H1 (cell line): ENCODE results near the gene NSF. TPM values are rescaled to one million over a fixed set of nuclear protein-coding genes. Genes with fewer than 3 reads are reported as not detected.

Source experiments
- CTCF ChIA-PET: fragments of 300-600 bp; sonication (Branson Sonifier 250); formaldehyde crosslinking; loops from one replicate; lab custom pipeline; 2021; ENCODE audit not compliant: partially characterized antibody; lab: Charles Lee
- POLR2A ChIA-PET: fragments of 300-600 bp; sonication (Branson Sonifier 250); formaldehyde crosslinking; loops from one replicate; lab custom pipeline; 2021; ENCODE audit warnings: inconsistent platforms; ENCODE audit not compliant: partially characterized antibody; lab: Charles Lee
- DNase-seq, 2 experiments: peaks; one replicate each; pipeline versions ENCODE4 v3.0.0 to v3.0.0-alpha.2; 2010 to 2022; ENCODE audit warnings: low spot score in 2 of 2, low read depth in 1 of 2, mixed read lengths in 1 of 2
- FAIRE-seq: peaks from 2 replicates; lab custom pipeline; 2011; peaks lifted over from hg19 to GRCh38; lab: Jason Lieb, UNC
- H2AFZ ChIP-seq: 2 replicates; pipeline ENCODE4 v1.8.1; 2012; ENCODE audit warnings: low read length, inconsistent platforms
- H2AK5ac ChIP-seq: 2 replicates; pipeline ENCODE4 v1.6.1; 2013; ENCODE audit warnings: low read depth, low read length
- H2BK120ac ChIP-seq: replicated peaks from 2 replicates; pipeline ENCODE3; 2013; ENCODE audit warnings: low read depth, low read length, inconsistent platforms
- H2BK12ac ChIP-seq: 2 replicates; pipeline ENCODE4 v1.6.1; 2013; ENCODE audit warnings: low read depth, low read length
- H2BK15ac ChIP-seq: 2 replicates; pipeline ENCODE4 v1.6.1; 2013; ENCODE audit warnings: low read length
- H2BK20ac ChIP-seq: 2 replicates; pipeline ENCODE4 v1.6.1; 2013; ENCODE audit warnings: low read length
- H2BK5ac ChIP-seq: 2 replicates; pipeline ENCODE4 v1.6.1; 2013; ENCODE audit warnings: low read depth, low read length
- H3K14ac ChIP-seq: 2 replicates; pipeline ENCODE4 v1.6.1; 2013; ENCODE audit warnings: inconsistent platforms; ENCODE audit not compliant: insufficient read length
- H3K18ac ChIP-seq: 2 replicates; pipeline ENCODE4 v1.6.1; 2013; ENCODE audit warnings: low read length; ENCODE audit errors: extremely low read depth
- H3K23ac ChIP-seq: 2 replicates; pipeline ENCODE4 v1.6.1; 2013; ENCODE audit warnings: inconsistent platforms; ENCODE audit not compliant: insufficient read length
- H3K23me2 ChIP-seq: 2 replicates; pipeline ENCODE4 v1.6.1; 2013; ENCODE audit warnings: low read depth, low read length
- H3K27ac ChIP-seq: 2 replicates; pipeline ENCODE4 v1.6.1; 2011; ENCODE audit warnings: low read depth, low read length, inconsistent platforms
- H3K27me3 ChIP-seq, 4 experiments: replicated peaks in 1 of 4; 1 replicate in 1 of 4; 2 replicates in 3 of 4; pipeline versions ENCODE4 v1.6.1 to v1.8.1; 2011 to 2013; ENCODE audit warnings: low read length in 3 of 4, mild to moderate bottlenecking in 3 of 4, inconsistent platforms in 2 of 4, mixed read lengths in 2 of 4, moderate library complexity in 1 of 4; ENCODE audit not compliant: control insufficient read depth in 3 of 4, insufficient read depth in 3 of 4; ENCODE audit errors: extremely low read depth in 1 of 4
- H3K36me3 ChIP-seq, 4 experiments: 2 replicates each; pipeline versions ENCODE4 v1.6.1 to v1.8.1; 2011 to 2013; ENCODE audit warnings: mild to moderate bottlenecking in 4 of 4, low read length in 3 of 4, moderate library complexity in 2 of 4, control low read depth in 1 of 4, inconsistent platforms in 1 of 4; ENCODE audit not compliant: insufficient read depth in 4 of 4, control insufficient read depth in 2 of 4
- H3K4ac ChIP-seq: replicated peaks from 2 replicates; pipeline ENCODE3; 2013; ENCODE audit warnings: low read length, low read depth, mixed read lengths, inconsistent platforms; ENCODE audit not compliant: insufficient read length
- H3K4me1 ChIP-seq, 4 experiments: replicated peaks in 1 of 4; 1 replicate in 1 of 4; 2 replicates in 3 of 4; pipeline versions ENCODE4 v1.6.1 to v1.8.1; 2011 to 2013; ENCODE audit warnings: low read length in 3 of 4, inconsistent platforms in 2 of 4, mixed read lengths in 1 of 4; ENCODE audit not compliant: insufficient read depth in 4 of 4, control insufficient read depth in 3 of 4
- H3K4me2 ChIP-seq, 2 experiments: 2 replicates each; pipeline versions ENCODE4 v1.6.1 to v1.8.1; 2011 to 2013; ENCODE audit warnings: low read depth in 2 of 2, low read length in 2 of 2, control low read depth in 1 of 2, inconsistent platforms in 1 of 2, mild to moderate bottlenecking in 1 of 2; ENCODE audit not compliant: insufficient read depth in 1 of 2
- H3K4me3 ChIP-seq, 4 experiments: fragments of 200-600, 300-600 bp in 1 of 4; sonication (generic), shearing (Covaris generic), sonication (Bioruptor Twin) in 1 of 4; 2 replicates each; pipeline versions ENCODE4 v1.5.1 to v1.8.1; 2011 to 2016; ENCODE audit warnings: low read length in 4 of 4, low read depth in 3 of 4, control low read depth in 2 of 4, inconsistent platforms in 2 of 4, mild to moderate bottlenecking in 2 of 4, mixed read lengths in 1 of 4, moderate library complexity in 1 of 4; ENCODE audit not compliant: insufficient read depth in 2 of 4; ENCODE audit errors: extremely low read depth in 1 of 4
- H3K56ac ChIP-seq: replicated peaks from 2 replicates; pipeline ENCODE3; 2013; ENCODE audit warnings: low read depth, mild to moderate bottlenecking, mixed read lengths, low read length, inconsistent platforms; ENCODE audit not compliant: insufficient read length
- H3K79me1 ChIP-seq: 2 replicates; pipeline ENCODE4 v1.6.1; 2013; ENCODE audit warnings: low read depth, low read length, control low read depth
- H3K79me2 ChIP-seq, 2 experiments: 2 replicates each; pipeline versions ENCODE4 v1.6.1 to v1.8.1; 2012 to 2013; ENCODE audit warnings: low read length in 2 of 2, mild to moderate bottlenecking in 2 of 2, inconsistent platforms in 1 of 2; ENCODE audit not compliant: insufficient read depth in 2 of 2, control insufficient read depth in 1 of 2
- H3K9ac ChIP-seq, 4 experiments: replicated peaks in 1 of 4; 1 replicate in 1 of 4; 2 replicates in 3 of 4; pipeline versions ENCODE4 v1.6.1 to v1.8.1; 2011 to 2013; ENCODE audit warnings: low read depth in 3 of 4, low read length in 3 of 4, control low read depth in 2 of 4, mild to moderate bottlenecking in 2 of 4, moderate library complexity in 2 of 4, inconsistent platforms in 1 of 4; ENCODE audit errors: extremely low read depth in 1 of 4
- H3K9me3 ChIP-seq, 2 experiments: 2 replicates each; pipeline versions ENCODE4 v1.6.1 to v1.8.1; 2012 to 2013; ENCODE audit warnings: mild to moderate bottlenecking in 2 of 2, moderate library complexity in 2 of 2, control low read depth in 1 of 2, inconsistent platforms in 1 of 2, low read depth in 1 of 2, low read length in 1 of 2, mixed read lengths in 1 of 2; ENCODE audit not compliant: insufficient read depth in 2 of 2
- H4K20me1 ChIP-seq, 2 experiments: replicated peaks in 1 of 2; 2 replicates each; pipeline versions ENCODE3 to v1.8.1; 2011 to 2013; ENCODE audit warnings: inconsistent platforms in 2 of 2, low read length in 2 of 2, mild to moderate bottlenecking in 1 of 2; ENCODE audit not compliant: insufficient read depth in 2 of 2, control insufficient read depth in 1 of 2
- H4K5ac ChIP-seq: 2 replicates; pipeline ENCODE4 v1.6.1; 2013; ENCODE audit warnings: low read length, low read depth, mixed read lengths, inconsistent platforms; ENCODE audit not compliant: insufficient read length
- H4K8ac ChIP-seq: 2 replicates; pipeline ENCODE4 v1.8.0; 2013; ENCODE audit warnings: mild to moderate bottlenecking, moderate library complexity, low read length, inconsistent platforms; ENCODE audit not compliant: insufficient read depth; ENCODE audit errors: extremely low read depth
- H4K91ac ChIP-seq: replicated peaks from 2 replicates; pipeline ENCODE3; 2013; ENCODE audit warnings: low read length, mixed read lengths, inconsistent platforms; ENCODE audit not compliant: insufficient read length
- BRCA1 ChIP-seq: IDR thresholded peaks from 2 replicates; pipeline ENCODE4 v1.6.1; 2012; ENCODE audit warnings: low read depth, low read length, improper control_type of control experiment
- CBX8 ChIP-seq: fragments of 300-800, 300-1000 bp; sonication (generic); IDR thresholded peaks from 2 replicates; pipeline ENCODE4 v1.7.1; 2016; ENCODE audit warnings: low read depth, low read length, borderline replicate concordance
- CHD2 ChIP-seq: IDR thresholded peaks from 2 replicates; pipeline ENCODE4 v1.6.1; 2012; ENCODE audit warnings: low read length, improper control_type of control experiment
- FOSL1 ChIP-seq: IDR thresholded peaks from 2 replicates; pipeline ENCODE4 v1.6.1; 2011; ENCODE audit warnings: mild to moderate bottlenecking, low read depth, low read length, moderate library complexity; ENCODE audit not compliant: insufficient read depth
- HDAC2 ChIP-seq, 2 experiments: fragments of 300-600 bp in 1 of 2; sonication (generic) in 1 of 2; IDR thresholded peaks; 2 replicates each; pipeline ENCODE4 v1.6.1; 2011 to 2012; ENCODE audit warnings: low read depth in 2 of 2, low read length in 2 of 2, mild to moderate bottlenecking in 2 of 2, moderate library complexity in 2 of 2, borderline replicate concordance in 1 of 2, inconsistent platforms in 1 of 2
- RFX5 ChIP-seq: IDR thresholded peaks from 2 replicates; pipeline ENCODE4 v1.6.1; 2011; ENCODE audit warnings: low read depth, low read length, improper control_type of control experiment, borderline replicate concordance
- SIX5 ChIP-seq: IDR thresholded peaks from 2 replicates; pipeline ENCODE4 v1.6.1; 2011; ENCODE audit warnings: mild to moderate bottlenecking, low read depth, low read length
- TCF12 ChIP-seq: IDR thresholded peaks from 2 replicates; pipeline ENCODE4 v1.6.1; 2011; ENCODE audit warnings: low read depth, mild to moderate bottlenecking, low read length
- WGBS, 2 experiments: shearing (Covaris generic) in 1 of 2; methylation state at CpG; one replicate each; pipeline versions ENCODE4 v1.1.6 to v1.1.7; 2013 to 2015; ENCODE audit warnings: low lambda C conversion rate in 2 of 2, mixed read lengths in 2 of 2, inconsistent platforms in 1 of 2, low coverage in 1 of 2, missing lambda C conversion rate in 1 of 2; ENCODE audit not compliant: insufficient replicate concordance in 2 of 2, insufficient coverage in 1 of 2, insufficient read length in 1 of 2; ENCODE audit errors: extremely low coverage in 1 of 2, missing lambda C conversion rate in 1 of 2; 5-methylcytosine and 5-hydroxymethylcytosine counted together
- polyA plus RNA-seq, 7 experiments: library from polyadenylated mRNA; depleted of rRNA in 3 of 7; stranded (reverse) in 5 of 7; unstranded in 2 of 7; fragments of >200 nt in 5 of 7; fragments of 200-250 nt in 2 of 7; gene quantifications; 1 replicate in 5 of 7; 2 replicates in 1 of 7; 4 replicates in 1 of 7; pipeline versions ENCODE4 v1.2.1 to v1.2.3, GENCODE V29; 2011 to 2013; ENCODE audit warnings: missing spikeins in 2 of 7, mixed read lengths in 2 of 7
- total RNA-seq: library from RNA; stranded (reverse); fragmentation: NEBNext Ultra II Directional; extraction: Animal tissue kit (Norgen Biotek cat#: 25700); gene quantifications from 2 replicates; pipeline ENCODE4 v1.2.1, GENCODE V29; 2021
- TF ChIP-seq, protein P1 (sequence below): IDR thresholded peaks from 2 replicates; pipeline ENCODE4 v1.6.1; 2012; ENCODE audit warnings: inconsistent platforms

Gene NSF
- total and polyA plus RNA-seq, 2 of the 8 experiments (the other 6 are each of a cell fraction or from before 2014, with no cell fraction given) = 13.0 to 27.7 TPM

GRCh38 chr17:46766493-46767491, 176.3 kb downstream of the NSF start:
- H4K5ac ChIP-seq = no peak overlapping the region
- peaks cover 20 to 38% (median 36%) of the 10 kb centered on the region in 4 experiments for H3K27me3 ChIP-seq
- no peak overlapping the region for H3K56ac ChIP-seq
- no peaks in the 10 kb centered on the region for H3K79me2 ChIP-seq
- H3K4me2 ChIP-seq = no peak overlapping the region
- no peaks in the 10 kb centered on the region; a peak in 1 of 8 replicates for H3K36me3 ChIP-seq
- H3K9ac ChIP-seq = no peak overlapping the region
- DNase-seq = peak in 1 of 2 experiments; percentile 40
- no peak overlapping the region for H4K91ac ChIP-seq
- H2AFZ ChIP-seq = no peak overlapping the region
- TF ChIP-seq TCF12 (no peak), RFX5 (no peak), HDAC2 (IDR thresholded peaks at IDR 0.05; ENCODE audit: borderline replicate concordance in 1 of 2, low read depth in 2 of 2, low read length in 2 of 2) (no peak), FOSL1 (no peak), BRCA1 (no peak), CHD2 (no peak), SIX5 (no peak), CBX8 (no peak)
- TF ChIP-seq, protein P1, sequence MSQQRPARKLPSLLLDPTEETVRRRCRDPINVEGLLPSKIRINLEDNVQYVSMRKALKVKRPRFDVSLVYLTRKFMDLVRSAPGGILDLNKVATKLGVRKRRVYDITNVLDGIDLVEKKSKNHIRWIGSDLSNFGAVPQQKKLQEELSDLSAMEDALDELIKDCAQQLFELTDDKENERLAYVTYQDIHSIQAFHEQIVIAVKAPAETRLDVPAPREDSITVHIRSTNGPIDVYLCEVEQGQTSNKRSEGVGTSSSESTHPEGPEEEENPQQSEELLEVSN = no peak
- no peak overlapping the region for H2BK15ac ChIP-seq
- H3K14ac ChIP-seq = no peak overlapping the region
- H3K27ac ChIP-seq = no peak overlapping the region
- peaks cover 6% of the 10 kb centered on the region; the same call in 1 of the 2 replicates for H3K23me2 ChIP-seq
- no peak overlapping the region for H3K18ac ChIP-seq
- H3K9me3 ChIP-seq = no peaks in the 10 kb centered on the region; a peak in 1 of 4 replicates
- 86% methylated on average over 21 of the region's 21 CpGs; no CpG with 5 or more reads in 1 of the 2 experiments for WGBS, 2 experiments
- no peaks in the 10 kb centered on the region for H3K79me1 ChIP-seq
- CTCF ChIA-PET = interaction anchor here (0.6 to 1.7 kb wide), 11 partner anchors 10 to 108 kb away, joined by 3 to 6 read pairs (median 3); no protein-coding TSS in a partner anchor
- H3K4me3 ChIP-seq = no peak overlapping the region
- peaks cover 3 to 10% of the 10 kb centered on the region in 2 experiments for H4K20me1 ChIP-seq
- H2AK5ac ChIP-seq = 0 out of 2 replicates have a peak overlapping the region, but pooled peaks have one; percentile 30
- no peak overlapping the region for H2BK20ac ChIP-seq
- FAIRE-seq = no peak
- peaks cover 0 to 15% (median 10%) of the 10 kb centered on the region in 4 experiments; a peak in 6 of 7 replicates for H3K4me1 ChIP-seq
- H2BK5ac ChIP-seq = no peak overlapping the region
- no peak overlapping the region for H3K23ac ChIP-seq
- 0 out of 2 replicates have a peak overlapping the region, but pooled peaks have one; percentile 27 for H2BK12ac ChIP-seq
- no peak overlapping the region for H3K4ac ChIP-seq
- H2BK120ac ChIP-seq = no peak overlapping the region
- POLR2A ChIA-PET = interaction anchor here (0.7 to 1.0 kb wide), 3 partner anchors 9 to 44 kb away, joined by 3 to 4 read pairs (median 3); no protein-coding TSS in a partner anchor
- no peak overlapping the region; the same call in 1 of the 2 replicates for H4K8ac ChIP-seq
